Psoas muscle (tissue), 8 donors: ENCODE data around the gene TSPAN5. TPM values are rescaled to one million over a fixed set of nuclear protein-coding genes. Genes with fewer than 3 reads are reported as not detected.

Source experiments
- ATAC-seq, 4 donors: fragments of 200-7000 bp; cut with Tn5 transposase; one replicate each; pipeline ENCODE4 v1.9.1; 2020; ENCODE audit warnings: moderate library complexity in 3 of 4, mild to moderate bottlenecking in 2 of 4
- DNase-seq, 2 donors: peaks; one replicate each; pipeline ENCODE4 v3.0.0-alpha.2; 2020
- H3K27ac ChIP-seq: fragments of 200-600 bp; one replicate; pipeline ENCODE4 v1.8.0; 2022
- H3K27me3 ChIP-seq, 3 donors: fragments of 200-600 bp in 1 of 3; one replicate each; pipeline versions ENCODE4 v1.6.1 to v1.8.0; 2013 to 2022; ENCODE audit warnings: low read length in 2 of 3, mild to moderate bottlenecking in 2 of 3, moderate library complexity in 1 of 3; ENCODE audit not compliant: insufficient read depth in 3 of 3
- H3K36me3 ChIP-seq, 2 donors: fragments of 200-600 bp in 1 of 2; one replicate each; pipeline versions ENCODE4 v1.6.1 to v1.8.0; 2013 to 2022; ENCODE audit warnings: low read depth in 1 of 2, mild to moderate bottlenecking in 1 of 2, moderate library complexity in 1 of 2; ENCODE audit not compliant: insufficient read depth in 1 of 2
- H3K4me1 ChIP-seq: fragments of 200-600 bp; one replicate; pipeline ENCODE4 v1.8.0; 2022
- H3K4me3 ChIP-seq: fragments of 200-600 bp; one replicate; pipeline ENCODE4 v1.8.0; 2022; ENCODE audit warnings: mild to moderate bottlenecking
- H3K9me3 ChIP-seq: fragments of 200-600 bp; one replicate; pipeline ENCODE4 v1.8.0; 2022
- WGBS, 3 donors: extraction: QIAGEN DNeasy Blood & Tissue Kit; methylation state at CpG; one replicate each; pipeline versions ENCODE4 v1.1.6 to v1.1.7; 2013; 5-methylcytosine and 5-hydroxymethylcytosine counted together
- intact Hi-C, 2 donors: fragments of 100-400 bp; cut with DNase I; formaldehyde crosslinking; loops; one replicate each; pipeline versions ENCODE4 v1.11.0 to v1.14.2; 2022
- polyA plus RNA-seq, 3 donors: library from polyadenylated mRNA; stranded (reverse); fragments of 200-250 nt; gene quantifications; one replicate each; pipeline ENCODE4 v1.2.3, GENCODE V29; 2013
- total RNA-seq, 4 donors: library from RNA; stranded (reverse); fragmentation: NEBNext Ultra II Directional in 2 of 4; extraction: Animal tissue kit (Norgen Biotek cat#: 25700) in 2 of 4; gene quantifications; one replicate each; pipeline versions ENCODE4 v1.2.1 to v1.2.4, GENCODE V29; 2021 to 2023
- TF ChIP-seq, protein P1 (sequence below): fragments of 200-600 bp; IDR thresholded peaks from one replicate; pipeline ENCODE4 v1.8.0; 2022; ENCODE audit warnings: antibody characterized with exemption
- donor health status: healthy with polysubstance abuse.
- donor health status: DM: no; HTN: no; CAD: no; lungs with moderate emphysema.
- donor health status: Bipolar disorder and iron deficiency.
- donor health status: healthy.
- donor health status: DM: yes; HTN: yes; CAD: no.
- donor health status: DM: no; HTN: no; CAD: no.
- donor health status: DM: no; HTN: no; CAD: no.
- donor health status: DM: yes; HTN: yes; CAD: no.

The TSPAN5 gene
- total and polyA plus RNA-seq, 7 donors, result 0.63 to 7.3 (median 3.8) TPM

DNA sequence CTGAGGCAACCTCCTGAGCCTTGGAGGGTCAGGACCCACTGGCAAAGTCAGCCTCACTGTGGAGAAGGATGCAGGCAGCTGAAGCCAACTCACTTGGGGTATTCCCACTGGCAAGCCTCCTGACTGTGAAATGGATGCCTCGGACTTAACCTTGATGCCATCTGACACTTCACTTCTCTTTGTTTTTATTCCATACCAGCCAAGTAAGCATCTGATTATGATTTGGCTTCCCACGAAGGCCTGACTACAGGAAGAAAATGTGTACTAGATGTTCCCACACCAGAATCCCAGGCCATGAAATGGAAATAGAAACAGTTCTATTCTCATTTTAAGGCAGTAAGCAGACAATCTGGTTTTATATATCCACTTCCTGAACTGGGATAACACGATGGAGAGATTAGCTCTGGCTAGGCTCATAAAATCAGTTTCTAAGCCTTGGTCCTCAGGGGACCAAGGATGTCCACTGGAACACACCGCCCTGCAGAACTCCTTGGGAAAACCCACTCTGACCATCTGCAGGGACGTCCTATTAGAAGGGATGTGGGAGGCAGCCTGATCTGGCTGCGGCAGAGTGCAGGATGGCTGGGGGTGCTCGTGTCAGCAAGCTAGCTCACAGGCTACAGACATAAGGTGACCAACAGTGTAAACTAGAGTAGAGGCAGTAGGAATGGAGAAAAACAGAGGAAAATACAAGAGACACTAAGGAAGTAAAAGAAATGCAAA lies 89.3 kb downstream of the TSPAN5 start:
- TF ChIP-seq, protein P1, sequence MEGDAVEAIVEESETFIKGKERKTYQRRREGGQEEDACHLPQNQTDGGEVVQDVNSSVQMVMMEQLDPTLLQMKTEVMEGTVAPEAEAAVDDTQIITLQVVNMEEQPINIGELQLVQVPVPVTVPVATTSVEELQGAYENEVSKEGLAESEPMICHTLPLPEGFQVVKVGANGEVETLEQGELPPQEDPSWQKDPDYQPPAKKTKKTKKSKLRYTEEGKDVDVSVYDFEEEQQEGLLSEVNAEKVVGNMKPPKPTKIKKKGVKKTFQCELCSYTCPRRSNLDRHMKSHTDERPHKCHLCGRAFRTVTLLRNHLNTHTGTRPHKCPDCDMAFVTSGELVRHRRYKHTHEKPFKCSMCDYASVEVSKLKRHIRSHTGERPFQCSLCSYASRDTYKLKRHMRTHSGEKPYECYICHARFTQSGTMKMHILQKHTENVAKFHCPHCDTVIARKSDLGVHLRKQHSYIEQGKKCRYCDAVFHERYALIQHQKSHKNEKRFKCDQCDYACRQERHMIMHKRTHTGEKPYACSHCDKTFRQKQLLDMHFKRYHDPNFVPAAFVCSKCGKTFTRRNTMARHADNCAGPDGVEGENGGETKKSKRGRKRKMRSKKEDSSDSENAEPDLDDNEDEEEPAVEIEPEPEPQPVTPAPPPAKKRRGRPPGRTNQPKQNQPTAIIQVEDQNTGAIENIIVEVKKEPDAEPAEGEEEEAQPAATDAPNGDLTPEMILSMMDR, result no peak
- H3K4me1 ChIP-seq, result no peaks in the 10 kb centered on the region
- ATAC-seq (no peak), DNase-seq (no peak)
- H3K9me3 ChIP-seq, result no peaks in the 10 kb centered on the region
- 13 to 37% (median 16%) methylated on average over 7 of the region's 7 CpGs for WGBS, 3 donors
- H3K4me3 ChIP-seq, result no peak overlapping the region
- intact Hi-C loops, result loop anchor here in 1 of 2 donors (1.0 kb wide), 1 partner anchor 17 kb away; no protein-coding TSS in a partner anchor
- no peaks in the 10 kb centered on the region for H3K36me3 ChIP-seq
- no peaks in the 10 kb centered on the region for H3K27me3 ChIP-seq
- H3K27ac ChIP-seq, result no peak overlapping the region

DNA sequence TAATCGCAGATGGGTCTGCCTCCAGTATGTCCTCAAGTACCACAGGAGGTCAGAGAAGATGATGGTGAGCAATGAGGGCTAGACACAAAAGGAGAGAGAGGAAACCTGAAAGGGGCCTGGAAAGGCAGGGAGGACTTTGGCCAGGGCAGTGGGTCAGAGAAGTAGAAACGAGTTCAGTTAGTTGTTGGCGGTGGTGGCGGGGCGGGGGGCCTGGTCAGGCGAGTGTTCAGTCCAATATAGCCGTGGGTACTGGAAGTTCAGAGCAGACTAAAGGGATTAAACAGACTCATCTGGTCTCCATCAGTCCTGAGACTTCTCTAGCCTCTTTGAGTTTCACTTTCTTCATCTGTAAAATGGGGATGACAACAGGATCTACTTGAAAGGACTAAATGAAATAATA lies 90.8 kb downstream of the TSPAN5 start:
- no peaks in the 10 kb centered on the region for H3K27me3 ChIP-seq
- H3K36me3 ChIP-seq, result no peaks in the 10 kb centered on the region
- intact Hi-C loops, result no loop called here
- WGBS, 3 donors, result 82 to 94% (median 92%) methylated on average over 7 of the region's 7 CpGs
- TF ChIP-seq, protein P1, result no peak
- ATAC-seq (no peak), DNase-seq (no peak)
- H3K27ac ChIP-seq, result no peak overlapping the region
- no peak overlapping the region for H3K4me3 ChIP-seq
- H3K4me1 ChIP-seq, result no peaks in the 10 kb centered on the region
- no peaks in the 10 kb centered on the region for H3K9me3 ChIP-seq

DNA sequence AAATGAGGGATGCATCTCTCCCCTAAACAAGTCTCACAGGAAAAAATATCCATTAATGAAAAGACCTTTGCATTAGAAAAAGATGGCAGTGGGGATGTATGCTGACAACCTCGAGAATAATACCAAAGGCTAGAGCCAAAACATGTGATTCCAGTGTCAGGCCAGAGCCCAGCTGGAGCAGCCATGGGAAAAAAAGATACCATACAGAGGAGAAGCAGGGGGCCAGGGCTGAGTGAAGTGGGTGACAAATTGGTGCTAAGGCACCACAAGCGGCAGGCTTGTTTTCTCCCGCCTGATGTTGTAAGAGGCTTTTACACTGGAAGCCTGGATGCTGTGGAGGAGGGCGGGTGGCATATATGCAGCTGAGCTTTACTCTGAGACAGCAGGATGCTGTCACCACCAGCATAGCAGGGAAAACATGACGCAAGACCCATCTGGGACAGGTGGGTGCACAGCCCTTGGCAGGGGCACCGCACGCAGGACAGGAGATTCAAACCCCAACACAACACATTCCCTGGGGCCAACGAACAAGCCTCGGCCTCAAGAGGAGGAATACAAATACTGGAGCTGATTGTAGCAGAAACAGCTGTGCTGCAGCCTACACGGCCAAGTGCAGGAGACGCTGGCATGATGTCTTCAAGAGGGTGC lies 91.9 kb downstream of the TSPAN5 start:
- ATAC-seq (no peak), DNase-seq (no peak)
- H3K27ac ChIP-seq, result no peak overlapping the region
- WGBS, 3 donors, result 36 to 53% (median 51%) methylated on average over 11 of the region's 11 CpGs
- no peaks in the 10 kb centered on the region for H3K9me3 ChIP-seq
- H3K27me3 ChIP-seq, result no peaks in the 10 kb centered on the region
- no peak overlapping the region for H3K4me3 ChIP-seq
- intact Hi-C loops, result no loop called here
- no peaks in the 10 kb centered on the region for H3K4me1 ChIP-seq
- H3K36me3 ChIP-seq, result no peaks in the 10 kb centered on the region
- TF ChIP-seq, protein P1, result no peak

DNA sequence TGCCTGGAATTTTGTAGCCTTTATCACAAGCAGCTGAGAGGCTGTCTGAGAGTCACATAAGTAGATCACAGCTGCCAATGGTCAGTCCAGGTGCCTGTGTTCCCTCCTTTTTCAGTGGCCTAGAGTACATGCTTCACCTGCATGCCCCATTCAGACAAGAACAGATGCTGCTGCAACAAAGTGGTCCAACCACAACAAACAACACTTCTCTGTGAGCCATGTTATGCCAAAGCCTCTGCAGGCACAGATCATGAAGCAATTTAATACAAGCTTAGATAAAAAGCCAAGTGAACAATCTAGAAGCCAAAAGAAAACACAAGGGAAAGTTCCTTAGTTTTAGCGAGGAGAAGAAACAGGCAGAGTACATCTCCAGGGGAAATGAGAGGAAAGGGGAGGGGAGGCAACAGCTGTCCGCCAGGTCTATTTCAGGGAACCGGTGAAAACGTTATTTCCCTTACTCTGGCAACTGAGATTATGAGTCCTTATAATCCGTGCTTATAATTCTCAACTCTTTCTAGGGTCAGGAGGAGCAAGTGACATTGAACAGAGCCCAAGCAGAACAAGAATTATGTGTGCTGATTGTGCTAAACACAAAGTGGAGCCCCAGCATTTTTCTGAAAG lies 92.6 kb downstream of the TSPAN5 start:
- DNase-seq, result no peak
- WGBS, 3 donors, result 11 to 14% (median 13%) methylated on average over 5 of the region's 5 CpGs
- no peak for ATAC-seq
- no peak overlapping the region for H3K4me3 ChIP-seq
- intact Hi-C loops, result no loop called here
- no peaks in the 10 kb centered on the region for H3K4me1 ChIP-seq
- H3K27me3 ChIP-seq, result no peaks in the 10 kb centered on the region
- no peaks in the 10 kb centered on the region for H3K36me3 ChIP-seq
- no peaks in the 10 kb centered on the region for H3K9me3 ChIP-seq
- TF ChIP-seq, protein P1, result no peak
- H3K27ac ChIP-seq, result no peak overlapping the region
